Measurements from ENCODE around the gene LRRC66.

The LRRC66 gene

GRCh38 chr4:51963841-51964517 is 56.2 kb downstream of the LRRC66 start:
- TF ChIP-seq CREB1 (IDR thresholded peaks at IDR 0.05; ENCODE audit: low read depth) (no peak), EP300 (IDR thresholded peaks at IDR 0.05; ENCODE audit: borderline replicate concordance) (no peak), MAX (IDR thresholded peaks at IDR 0.05) (no peak), REST (IDR thresholded peaks at IDR 0.05; ENCODE audit: low read depth) (no peak), FOXM1 (IDR thresholded peaks at IDR 0.05; ENCODE audit: borderline replicate concordance, low read depth) (no peak)

GRCh38 chr4:51960486-51960885 is 59.7 kb downstream of the LRRC66 start:
- TF ChIP-seq MAX (IDR thresholded peaks at IDR 0.05), result no peak

GRCh38 chr4:51958199-51958968 is 61.8 kb downstream of the LRRC66 start:
- TF ChIP-seq CEBPB (IDR thresholded peaks at IDR 0.05), result no peak
- TF ChIP-seq USF1 (IDR thresholded peaks at IDR 0.05), result no peak
- no peak for TF ChIP-seq TAF1 (IDR thresholded peaks at IDR 0.05; ENCODE audit: low read depth)
- no peak for TF ChIP-seq REST (IDR thresholded peaks at IDR 0.05; ENCODE audit: low read depth)
- no peak for TF ChIP-seq RAD21 (IDR thresholded peaks at IDR 0.05; ENCODE audit: low read depth)
- TF ChIP-seq FOXM1 (IDR thresholded peaks at IDR 0.05; ENCODE audit: borderline replicate concordance, low read depth), result no peak
- no peak for TF ChIP-seq NFIC (IDR thresholded peaks at IDR 0.05)
- no peak for TF ChIP-seq ZBTB7A (IDR thresholded peaks at IDR 0.05; ENCODE audit: low read depth)
- no peak for TF ChIP-seq EGR1 (IDR thresholded peaks at IDR 0.05)
- TF ChIP-seq TEAD4 (IDR thresholded peaks at IDR 0.05), result no peak
- no peak for TF ChIP-seq YY1 (IDR thresholded peaks at IDR 0.05; ENCODE audit: low read depth)
- no peak for TF ChIP-seq TCF12 (IDR thresholded peaks at IDR 0.05; ENCODE audit: low read depth)
- no peak for TF ChIP-seq MAX (IDR thresholded peaks at IDR 0.05)
- TF ChIP-seq EP300 (IDR thresholded peaks at IDR 0.05; ENCODE audit: borderline replicate concordance), result no peak
- TF ChIP-seq CREB1 (IDR thresholded peaks at IDR 0.05; ENCODE audit: low read depth), result no peak
